Liver (tissue), 9 donors: Measurements from ENCODE around the gene LOXL4. TPM values are rescaled to one million over a fixed set of nuclear protein-coding genes. Genes with fewer than 3 reads are reported as not detected.

Experiments used
- DNase-seq: peaks from one replicate; pipeline ENCODE4 v3.0.0-alpha.2; 2017; ENCODE audit warnings: low spot score
- H3K27ac ChIP-seq, 2 donors: one replicate each; pipeline ENCODE4 v1.7.0; 2013; ENCODE audit warnings: inconsistent platforms in 2 of 2, low read length in 2 of 2, control low read depth in 1 of 2, low read depth in 1 of 2, mild to moderate bottlenecking in 1 of 2
- H3K27me3 ChIP-seq, 4 donors: one replicate each; pipeline versions ENCODE4 v1.6.1 to v1.7.0; 2013; ENCODE audit warnings: low read length in 3 of 4, inconsistent platforms in 1 of 4, mild to moderate bottlenecking in 1 of 4, moderate library complexity in 1 of 4; ENCODE audit not compliant: control insufficient read depth in 4 of 4, insufficient read depth in 4 of 4
- H3K36me3 ChIP-seq, 4 donors: one replicate each; pipeline versions ENCODE4 v1.6.1 to v1.7.0; 2013; ENCODE audit warnings: low read length in 3 of 4, mild to moderate bottlenecking in 3 of 4, low read depth in 1 of 4, moderate library complexity in 1 of 4; ENCODE audit not compliant: control insufficient read depth in 4 of 4, insufficient read depth in 3 of 4
- H3K4me1 ChIP-seq, 4 donors: one replicate each; pipeline versions ENCODE4 v1.6.1 to v1.7.0; 2013; ENCODE audit warnings: low read length in 3 of 4, mild to moderate bottlenecking in 3 of 4, moderate library complexity in 1 of 4; ENCODE audit not compliant: control insufficient read depth in 4 of 4, insufficient read depth in 4 of 4
- H3K4me3 ChIP-seq, 3 donors: one replicate each; pipeline versions ENCODE4 v1.6.1 to v1.7.0; 2013; ENCODE audit warnings: low read length in 3 of 3, control low read depth in 1 of 3, low read depth in 1 of 3, mild to moderate bottlenecking in 1 of 3
- H3K9ac ChIP-seq, 2 donors: one replicate each; pipeline ENCODE4 v1.7.0; 2013; ENCODE audit warnings: low read length in 2 of 2, mild to moderate bottlenecking in 2 of 2, moderate library complexity in 2 of 2, control low read depth in 1 of 2, low read depth in 1 of 2
- H3K9me3 ChIP-seq, 4 donors: one replicate each; pipeline versions ENCODE4 v1.6.1 to v1.7.0; 2013; ENCODE audit warnings: low read length in 3 of 4; ENCODE audit not compliant: control insufficient read depth in 4 of 4
- EGR1 ChIP-seq, 2 donors: IDR thresholded peaks; 2 replicates each; pipeline ENCODE4 v1.6.1; 2016 to 2018; ENCODE audit warnings: antibody characterized with exemption in 2 of 2, low read depth in 2 of 2
- FOXA1 ChIP-seq: IDR thresholded peaks from 2 replicates; pipeline ENCODE4 v1.6.1; 2016; ENCODE audit warnings: antibody characterized with exemption
- FOXA2 ChIP-seq: IDR thresholded peaks from 2 replicates; pipeline ENCODE4 v1.6.1; 2016; ENCODE audit warnings: antibody characterized with exemption
- GABPA ChIP-seq, 2 donors: IDR thresholded peaks in 1 of 2; conservative IDR thresholded peaks in 1 of 2; 2 replicates each; pipeline ENCODE4 v1.6.1; 2016; ENCODE audit warnings: antibody characterized with exemption in 2 of 2, mild to moderate bottlenecking in 1 of 2, moderate library complexity in 1 of 2
- HNF4G ChIP-seq: IDR thresholded peaks from 2 replicates; pipeline ENCODE4 v1.6.1; 2016; ENCODE audit warnings: antibody characterized with exemption
- JUND ChIP-seq, 2 donors: IDR thresholded peaks; 2 replicates each; pipeline ENCODE4 v1.6.1; 2016; ENCODE audit warnings: antibody characterized with exemption in 2 of 2
- NR2F2 ChIP-seq: IDR thresholded peaks from 2 replicates; pipeline ENCODE4 v1.6.1; 2016; ENCODE audit warnings: antibody characterized with exemption
- SP1 ChIP-seq: IDR thresholded peaks from 2 replicates; pipeline ENCODE4 v1.6.1; 2018; ENCODE audit warnings: antibody characterized with exemption, mild to moderate bottlenecking
- YY1 ChIP-seq: IDR thresholded peaks from 2 replicates; pipeline ENCODE4 v1.6.1; 2016; ENCODE audit warnings: antibody characterized with exemption, mild to moderate bottlenecking
- WGBS: extraction: QIAGEN DNeasy Blood & Tissue Kit; methylation state at CpG from one replicate; pipeline ENCODE4 v1.1.7; 2013; 5-methylcytosine and 5-hydroxymethylcytosine counted together
- polyA plus RNA-seq, 2 donors: library from polyadenylated mRNA; stranded (reverse) in 1 of 2; unstranded in 1 of 2; fragments of 200-250 nt in 1 of 2; fragments of >200 nt in 1 of 2; fragmentation: Nextera tagmentation in 1 of 2; extraction: Ambion mirVana in 1 of 2; gene quantifications; one replicate each; pipeline versions ENCODE4 v1.2.1 to v1.2.3, GENCODE V29; 2013 to 2015
- total RNA-seq, 2 donors: library from RNA; depleted of rRNA; stranded (reverse); fragments of >200 nt; gene quantifications; one replicate each; pipeline ENCODE4 v1.2.3, GENCODE V29; 2014
- TF ChIP-seq, protein P1 (sequence below): fragments of 150-350 bp; IDR thresholded peaks from 2 replicates; pipeline ENCODE4 v1.5.1; 2017; ENCODE audit warnings: improper control_type of control experiment, low read depth, low read length; ENCODE audit not compliant: missing input control
- TF ChIP-seq, protein P2 (sequence below): IDR thresholded peaks from 2 replicates; pipeline ENCODE4 v1.6.1; 2016; ENCODE audit warnings: antibody characterized with exemption
- TF ChIP-seq, protein P3 (sequence below): IDR thresholded peaks from 2 replicates; pipeline ENCODE4 v1.6.1; 2016; ENCODE audit warnings: antibody characterized with exemption
- TF ChIP-seq, protein P4 (sequence below): IDR thresholded peaks from 2 replicates; pipeline ENCODE4 v1.6.1; 2016; ENCODE audit warnings: antibody characterized with exemption, mild to moderate bottlenecking
- TF ChIP-seq, protein P5 (sequence below): IDR thresholded peaks from 2 replicates; pipeline ENCODE4 v1.6.1; 2016; ENCODE audit warnings: antibody characterized with exemption
- donor health status: healthy.
- donor health status: healthy.
- donor health status: healthy.
- donor health status: healthy.
- donor health status: healthy.

LOXL4 gene
- total and polyA plus RNA-seq, 4 donors = 0.38 to 18.5 (median 1.0) TPM

DNA sequence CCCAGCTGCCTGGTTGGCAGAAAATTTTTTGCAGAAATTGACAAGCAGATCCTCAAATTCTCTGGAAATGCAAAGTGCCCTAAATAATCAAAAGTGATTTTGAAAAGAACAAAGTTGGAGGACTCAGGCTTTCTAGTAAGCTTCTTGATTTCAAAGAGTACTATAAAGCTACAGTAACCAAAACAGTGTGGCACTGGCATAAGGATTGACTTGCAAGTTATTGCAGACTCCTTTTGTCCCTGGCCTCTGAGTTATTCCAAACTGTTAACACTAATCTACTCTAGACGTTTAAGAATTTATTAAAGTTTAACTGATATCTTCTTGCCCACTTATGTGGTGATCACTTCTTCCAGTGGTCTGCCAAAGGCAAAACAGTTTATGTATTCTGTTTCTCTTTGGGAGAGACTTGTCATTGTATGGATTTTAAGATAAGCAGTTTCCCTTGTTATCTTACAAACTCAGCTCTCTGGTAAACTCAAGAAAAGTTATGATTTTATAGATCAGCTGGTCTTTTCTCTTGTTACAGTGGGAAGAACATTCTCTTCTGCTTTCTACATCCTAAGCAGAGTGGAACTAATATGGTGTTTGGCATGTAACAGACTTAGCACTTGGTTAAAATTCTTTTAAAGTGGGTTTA is 41.4 kb downstream of the LOXL4 start:
- Histone ChIP-seq H3K9me3 (peaks cover 0 to 4% (median 0%) of the 10 kb centered on the region in 4 donors), H3K27me3 (no peaks in the 10 kb centered on the region), H3K4me3 (no peak overlapping the region), H3K9ac (no peak overlapping the region), H3K27ac (no peak overlapping the region), H3K4me1 (peaks cover 0 to 1% (median 0%) of the 10 kb centered on the region in 4 donors), H3K36me3 (no peaks in the 10 kb centered on the region)
- TF ChIP-seq SP1 (no peak), FOXA1 (no peak), FOXA2 (no peak), EGR1 (IDR thresholded peaks at IDR 0.05; ENCODE audit: low read depth in 2 of 2) (no peak), JUND (IDR thresholded peaks at IDR 0.05) (no peak), NR2F2 (no peak), GABPA (IDR thresholded peaks at IDR 0.05 in 1 of 2, conservative IDR thresholded peaks at IDR 0.05 in 1 of 2) (no peak), HNF4G (no peak)
- TF ChIP-seq, protein P1, sequence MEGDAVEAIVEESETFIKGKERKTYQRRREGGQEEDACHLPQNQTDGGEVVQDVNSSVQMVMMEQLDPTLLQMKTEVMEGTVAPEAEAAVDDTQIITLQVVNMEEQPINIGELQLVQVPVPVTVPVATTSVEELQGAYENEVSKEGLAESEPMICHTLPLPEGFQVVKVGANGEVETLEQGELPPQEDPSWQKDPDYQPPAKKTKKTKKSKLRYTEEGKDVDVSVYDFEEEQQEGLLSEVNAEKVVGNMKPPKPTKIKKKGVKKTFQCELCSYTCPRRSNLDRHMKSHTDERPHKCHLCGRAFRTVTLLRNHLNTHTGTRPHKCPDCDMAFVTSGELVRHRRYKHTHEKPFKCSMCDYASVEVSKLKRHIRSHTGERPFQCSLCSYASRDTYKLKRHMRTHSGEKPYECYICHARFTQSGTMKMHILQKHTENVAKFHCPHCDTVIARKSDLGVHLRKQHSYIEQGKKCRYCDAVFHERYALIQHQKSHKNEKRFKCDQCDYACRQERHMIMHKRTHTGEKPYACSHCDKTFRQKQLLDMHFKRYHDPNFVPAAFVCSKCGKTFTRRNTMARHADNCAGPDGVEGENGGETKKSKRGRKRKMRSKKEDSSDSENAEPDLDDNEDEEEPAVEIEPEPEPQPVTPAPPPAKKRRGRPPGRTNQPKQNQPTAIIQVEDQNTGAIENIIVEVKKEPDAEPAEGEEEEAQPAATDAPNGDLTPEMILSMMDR = no peak
- TF ChIP-seq, protein P2, sequence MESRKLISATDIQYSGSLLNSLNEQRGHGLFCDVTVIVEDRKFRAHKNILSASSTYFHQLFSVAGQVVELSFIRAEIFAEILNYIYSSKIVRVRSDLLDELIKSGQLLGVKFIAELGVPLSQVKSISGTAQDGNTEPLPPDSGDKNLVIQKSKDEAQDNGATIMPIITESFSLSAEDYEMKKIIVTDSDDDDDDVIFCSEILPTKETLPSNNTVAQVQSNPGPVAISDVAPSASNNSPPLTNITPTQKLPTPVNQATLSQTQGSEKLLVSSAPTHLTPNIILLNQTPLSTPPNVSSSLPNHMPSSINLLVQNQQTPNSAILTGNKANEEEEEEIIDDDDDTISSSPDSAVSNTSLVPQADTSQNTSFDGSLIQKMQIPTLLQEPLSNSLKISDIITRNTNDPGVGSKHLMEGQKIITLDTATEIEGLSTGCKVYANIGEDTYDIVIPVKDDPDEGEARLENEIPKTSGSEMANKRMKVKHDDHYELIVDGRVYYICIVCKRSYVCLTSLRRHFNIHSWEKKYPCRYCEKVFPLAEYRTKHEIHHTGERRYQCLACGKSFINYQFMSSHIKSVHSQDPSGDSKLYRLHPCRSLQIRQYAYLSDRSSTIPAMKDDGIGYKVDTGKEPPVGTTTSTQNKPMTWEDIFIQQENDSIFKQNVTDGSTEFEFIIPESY = no peak
- TF ChIP-seq, protein P3, sequence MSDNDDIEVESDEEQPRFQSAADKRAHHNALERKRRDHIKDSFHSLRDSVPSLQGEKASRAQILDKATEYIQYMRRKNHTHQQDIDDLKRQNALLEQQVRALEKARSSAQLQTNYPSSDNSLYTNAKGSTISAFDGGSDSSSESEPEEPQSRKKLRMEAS = no peak
- TF ChIP-seq, protein P4, sequence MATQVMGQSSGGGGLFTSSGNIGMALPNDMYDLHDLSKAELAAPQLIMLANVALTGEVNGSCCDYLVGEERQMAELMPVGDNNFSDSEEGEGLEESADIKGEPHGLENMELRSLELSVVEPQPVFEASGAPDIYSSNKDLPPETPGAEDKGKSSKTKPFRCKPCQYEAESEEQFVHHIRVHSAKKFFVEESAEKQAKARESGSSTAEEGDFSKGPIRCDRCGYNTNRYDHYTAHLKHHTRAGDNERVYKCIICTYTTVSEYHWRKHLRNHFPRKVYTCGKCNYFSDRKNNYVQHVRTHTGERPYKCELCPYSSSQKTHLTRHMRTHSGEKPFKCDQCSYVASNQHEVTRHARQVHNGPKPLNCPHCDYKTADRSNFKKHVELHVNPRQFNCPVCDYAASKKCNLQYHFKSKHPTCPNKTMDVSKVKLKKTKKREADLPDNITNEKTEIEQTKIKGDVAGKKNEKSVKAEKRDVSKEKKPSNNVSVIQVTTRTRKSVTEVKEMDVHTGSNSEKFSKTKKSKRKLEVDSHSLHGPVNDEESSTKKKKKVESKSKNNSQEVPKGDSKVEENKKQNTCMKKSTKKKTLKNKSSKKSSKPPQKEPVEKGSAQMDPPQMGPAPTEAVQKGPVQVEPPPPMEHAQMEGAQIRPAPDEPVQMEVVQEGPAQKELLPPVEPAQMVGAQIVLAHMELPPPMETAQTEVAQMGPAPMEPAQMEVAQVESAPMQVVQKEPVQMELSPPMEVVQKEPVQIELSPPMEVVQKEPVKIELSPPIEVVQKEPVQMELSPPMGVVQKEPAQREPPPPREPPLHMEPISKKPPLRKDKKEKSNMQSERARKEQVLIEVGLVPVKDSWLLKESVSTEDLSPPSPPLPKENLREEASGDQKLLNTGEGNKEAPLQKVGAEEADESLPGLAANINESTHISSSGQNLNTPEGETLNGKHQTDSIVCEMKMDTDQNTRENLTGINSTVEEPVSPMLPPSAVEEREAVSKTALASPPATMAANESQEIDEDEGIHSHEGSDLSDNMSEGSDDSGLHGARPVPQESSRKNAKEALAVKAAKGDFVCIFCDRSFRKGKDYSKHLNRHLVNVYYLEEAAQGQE = no peak
- TF ChIP-seq, protein P5, sequence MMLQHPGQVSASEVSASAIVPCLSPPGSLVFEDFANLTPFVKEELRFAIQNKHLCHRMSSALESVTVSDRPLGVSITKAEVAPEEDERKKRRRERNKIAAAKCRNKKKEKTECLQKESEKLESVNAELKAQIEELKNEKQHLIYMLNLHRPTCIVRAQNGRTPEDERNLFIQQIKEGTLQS = no peak
- DNase-seq = no peak
- WGBS = 75% methylated on average over 1 of the region's 1 CpG

DNA sequence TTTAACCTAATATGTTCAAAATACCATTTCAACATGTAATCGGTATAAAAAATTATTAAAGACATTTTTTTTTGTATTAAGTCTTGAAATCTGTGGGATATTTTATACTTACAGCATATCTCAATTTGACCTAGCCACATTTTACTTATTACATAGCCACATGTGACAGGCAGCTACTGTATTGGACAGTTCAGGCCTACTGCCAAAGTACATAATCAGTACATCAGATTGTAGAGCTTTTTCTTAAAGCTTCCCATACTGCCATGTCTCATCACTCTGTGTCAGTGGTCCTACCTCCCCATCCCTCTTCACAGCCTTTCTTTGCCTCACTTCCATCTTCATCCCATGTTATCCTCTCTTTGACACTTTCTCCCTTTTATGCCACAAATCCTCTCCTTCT is 43.0 kb downstream of the LOXL4 start:
- no peak for DNase-seq
- Histone ChIP-seq H3K4me3 (no peak overlapping the region), H3K27me3 (no peaks in the 10 kb centered on the region), H3K36me3 (no peaks in the 10 kb centered on the region), H3K9ac (no peak overlapping the region), H3K4me1 (peaks cover 0 to 1% (median 0%) of the 10 kb centered on the region in 4 donors), H3K27ac (no peak overlapping the region), H3K9me3 (peaks cover 0 to 4% (median under 1%) of the 10 kb centered on the region in 4 donors)
- WGBS = 98% methylated on average over 1 of the region's 1 CpG
- TF ChIP-seq HNF4G = no peak
- no peak for TF ChIP-seq YY1
